Measurements from ENCODE around the gene ACADL.

The ACADL gene

DNA sequence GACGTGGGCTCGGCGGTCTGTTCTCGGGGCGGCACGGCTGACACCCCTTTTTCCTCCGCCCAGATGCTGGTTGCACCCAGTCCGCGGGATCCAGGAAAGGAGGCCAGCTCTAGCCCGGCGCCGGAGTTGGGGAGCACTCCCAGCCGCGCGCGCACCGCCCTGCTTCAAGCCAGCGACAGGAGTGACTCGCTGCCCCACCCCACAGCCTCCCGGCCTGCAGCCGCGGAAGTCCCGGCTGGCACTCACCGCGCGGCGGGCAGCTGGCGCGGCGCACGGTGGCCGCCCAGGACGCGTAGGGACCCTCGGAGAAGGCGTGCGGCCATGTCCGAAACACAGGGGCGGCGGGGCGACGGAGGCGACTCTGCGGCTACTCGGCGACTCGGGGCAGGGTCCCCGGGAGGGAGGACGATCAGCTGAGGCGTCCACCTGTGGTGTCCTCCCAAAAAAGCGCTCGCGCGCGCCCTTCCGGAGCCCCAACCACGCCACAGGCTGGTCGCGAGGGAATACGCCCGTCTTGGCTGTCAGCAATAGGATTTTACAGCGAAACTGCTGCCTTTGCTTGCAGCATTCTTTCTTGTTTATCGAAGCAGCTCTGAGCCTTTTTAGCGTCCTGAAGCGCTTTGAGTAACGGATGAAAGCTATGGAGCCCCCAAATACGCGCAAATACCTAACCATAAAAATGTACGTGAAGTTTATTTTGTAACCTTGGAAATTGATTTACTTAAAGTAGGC is at the start of gene ACADL:
Gene ACADL, minus strand, starts transcription at position 507 of the 732 bp plus-strand sequence. Its CDS starts 184 bp downstream, at position 323.
- DNase-seq (ENCODE audit: low read depth), result peak; percentile 40

GRCh38 chr2:210271300-210271699 is 46.1 kb upstream of the ACADL start:
- DNase-seq (ENCODE audit: low read depth), result no peak

DNA sequence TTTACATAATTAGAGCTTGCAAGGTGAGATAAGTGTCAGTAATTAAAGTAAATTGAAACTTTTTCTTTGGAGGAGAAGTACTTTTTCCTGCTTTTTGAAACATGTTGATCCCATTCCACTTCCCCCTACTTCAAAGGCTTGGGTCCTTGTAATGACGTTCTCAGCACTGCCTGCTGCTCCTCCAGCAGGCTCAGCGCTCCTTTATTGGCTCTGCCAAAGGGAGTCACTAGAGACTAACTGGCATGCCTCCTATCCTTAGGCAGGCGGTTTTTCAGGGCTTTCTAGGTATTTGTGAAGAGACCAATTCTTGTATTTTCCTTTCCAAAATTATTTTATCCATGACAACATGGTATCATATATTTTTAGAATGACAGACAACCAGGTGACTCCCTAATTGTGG is 43.9 kb upstream of the ACADL start:
- DNase-seq (ENCODE audit: low read depth), result no peak

DNA sequence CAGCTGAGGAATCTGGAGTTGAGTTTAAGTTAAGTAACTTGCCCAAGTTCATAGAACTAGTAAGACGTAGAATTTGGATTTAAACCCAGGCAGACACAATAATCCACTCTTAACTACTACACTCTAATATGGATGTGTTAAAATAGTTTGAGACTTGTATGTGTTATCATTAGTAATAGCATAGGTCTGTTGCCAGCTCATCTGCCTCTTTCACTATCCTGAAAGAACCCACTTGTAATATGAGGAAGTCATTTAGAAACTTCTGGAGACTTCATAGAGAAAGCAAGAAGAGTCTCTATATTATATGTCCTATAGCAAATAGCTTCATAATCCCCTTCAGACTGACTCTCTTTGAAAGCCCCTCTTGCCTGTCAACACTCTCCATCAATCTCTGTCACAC is 43.0 kb upstream of the ACADL start:
- DNase-seq (ENCODE audit: low read depth), result no peak

DNA sequence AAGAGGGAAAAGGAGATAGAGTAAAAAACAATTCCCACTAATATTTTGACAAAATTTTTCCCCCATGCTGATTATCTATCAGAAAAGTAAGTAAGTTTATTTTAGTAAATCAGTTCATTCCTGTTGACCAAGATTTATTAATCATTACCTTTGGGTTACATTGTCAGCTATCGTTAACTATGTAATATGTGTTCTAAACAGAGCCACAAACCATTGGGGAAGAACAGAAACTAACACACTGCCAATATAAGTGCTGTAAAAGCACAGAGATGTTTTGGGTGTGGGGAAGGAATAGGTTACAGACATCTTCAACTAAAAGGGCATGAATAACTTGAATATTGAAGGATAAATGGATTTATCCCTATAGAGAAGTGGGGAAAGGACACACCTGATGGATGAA is 42.5 kb upstream of the ACADL start:
- no peak for DNase-seq (ENCODE audit: low read depth)

- DNase-seq (ENCODE audit: low read depth), result no peak
These were observed 39.0 kb upstream of the ACADL start for GRCh38 chr2:210264282-210264681.

DNA sequence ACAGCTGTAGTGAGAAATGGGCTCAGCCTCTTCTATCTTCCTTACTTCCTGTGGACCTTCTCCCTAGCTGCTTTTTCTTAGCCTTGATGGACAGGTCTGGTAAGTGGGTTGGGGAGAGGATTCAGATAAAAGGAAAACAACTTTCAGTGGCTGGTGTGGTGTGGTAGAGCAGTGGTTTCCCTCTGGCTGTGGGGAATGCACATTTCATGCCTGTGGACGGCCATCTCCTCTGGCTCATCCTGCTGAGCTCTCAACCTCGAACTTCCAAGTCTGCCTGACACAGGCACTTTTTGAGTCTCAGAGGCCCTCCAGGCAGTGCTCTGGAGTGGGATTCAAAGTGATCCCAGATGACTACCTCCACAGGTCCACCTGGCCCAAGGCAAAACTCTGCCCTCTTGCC is 38.6 kb upstream of the ACADL start:
- no peak for DNase-seq (ENCODE audit: low read depth)

DNA sequence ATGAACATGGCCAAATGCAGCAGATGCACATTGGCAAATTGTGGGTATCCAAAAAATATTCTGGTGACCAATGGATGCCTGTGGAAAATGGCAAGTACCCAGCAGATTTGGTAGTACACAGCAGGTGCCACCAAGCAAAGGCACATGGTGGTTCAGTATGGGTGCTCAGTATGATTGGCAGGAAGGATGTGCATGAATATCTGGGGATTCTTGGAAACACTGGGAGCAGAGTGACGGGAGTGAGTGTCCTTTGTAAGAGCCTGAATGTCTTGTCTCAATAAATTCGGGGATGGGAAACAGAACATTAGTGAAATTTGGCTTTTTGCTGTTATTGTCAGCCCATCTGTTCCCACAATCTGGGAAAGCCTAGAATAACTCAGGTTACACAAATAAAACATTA is 36.8 kb upstream of the ACADL start:
- DNase-seq (ENCODE audit: low read depth), result no peak

GRCh38 chr2:210259687-210260086 is 34.4 kb upstream of the ACADL start:
- DNase-seq (ENCODE audit: low read depth), result no peak

GRCh38 chr2:210252699-210253606 is 27.7 kb upstream of the ACADL start:
- no peak for DNase-seq (ENCODE audit: low read depth)

DNA sequence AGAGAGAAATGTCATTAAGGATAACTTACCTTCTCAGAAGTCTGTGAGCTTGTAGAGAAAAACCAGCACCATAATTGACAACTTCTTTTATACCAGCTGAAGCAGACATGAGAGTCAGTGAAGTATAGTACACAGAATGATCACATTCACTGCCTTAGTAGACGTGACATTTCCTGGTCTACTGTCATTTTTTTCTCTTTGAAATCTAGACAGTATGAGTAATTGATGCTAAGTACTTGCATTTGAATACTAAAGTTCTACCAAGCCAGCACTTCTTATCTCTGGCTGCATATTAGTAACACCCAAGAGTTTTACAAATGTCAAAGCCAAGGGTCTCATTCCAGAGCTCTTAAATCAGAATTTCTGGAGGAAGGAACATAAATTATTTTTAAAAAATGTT is 25.4 kb upstream of the ACADL start:
- DNase-seq (ENCODE audit: low read depth), result no peak

- DNase-seq (ENCODE audit: low read depth), result no peak
These were observed 8.2 kb upstream of the ACADL start for GRCh38 chr2:210233487-210233886.

GRCh38 chr2:210230984-210231383 is 5.7 kb upstream of the ACADL start:
- DNase-seq (ENCODE audit: low read depth), result no peak

- no peak for DNase-seq (ENCODE audit: low read depth)
These were observed 5.3 kb upstream of the ACADL start for GRCh38 chr2:210230518-210230917.

DNA sequence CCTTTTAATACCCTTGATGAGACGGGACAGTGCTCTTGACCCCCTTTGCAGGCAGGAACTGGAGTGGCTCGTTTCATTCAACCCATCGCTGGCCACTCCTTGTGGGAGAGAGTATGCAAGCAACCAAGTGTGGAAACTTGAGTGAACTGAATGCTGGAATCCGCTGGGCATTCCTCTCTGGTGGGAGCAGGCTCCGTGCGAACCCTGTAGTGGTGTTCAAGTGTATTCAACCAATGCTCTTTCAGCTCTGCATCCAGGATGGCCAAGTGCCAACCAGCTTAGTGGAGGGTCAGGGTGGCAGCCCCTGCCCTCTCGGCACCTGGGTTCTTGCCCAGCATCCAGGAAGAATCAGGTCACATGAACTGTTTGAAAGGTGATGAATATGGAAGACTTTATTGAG is 3.3 kb upstream of the ACADL start:
- no peak for DNase-seq (ENCODE audit: low read depth)

- no peak for DNase-seq (ENCODE audit: low read depth)
These were observed 2.2 kb upstream of the ACADL start for GRCh38 chr2:210227290-210228088.

- DNase-seq (ENCODE audit: low read depth), result no peak
These were observed 976 bp upstream of the ACADL start for GRCh38 chr2:210226223-210226622.

DNA sequence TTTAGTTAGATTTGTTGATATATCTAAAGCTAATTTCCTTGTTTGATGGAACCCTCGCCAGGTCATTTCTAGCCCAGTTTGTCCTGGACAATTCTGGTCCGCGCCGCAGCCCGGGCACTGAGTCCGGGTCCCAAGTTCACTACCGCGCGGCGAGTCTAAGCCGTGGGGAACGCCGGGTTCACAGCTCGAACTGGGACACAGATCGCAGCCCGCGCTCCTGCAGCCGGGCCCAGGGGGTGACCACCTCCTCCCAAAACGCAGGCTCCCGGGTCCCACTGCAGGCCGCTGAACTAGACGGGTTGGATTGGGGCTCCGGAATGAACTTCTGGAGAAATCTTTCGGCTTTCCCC is 681 bp downstream of the ACADL start:
- DNase-seq (ENCODE audit: low read depth), result no peak

GRCh38 chr2:210215120-210215519 is 10.1 kb downstream of the ACADL start:
- DNase-seq (ENCODE audit: low read depth), result no peak

DNA sequence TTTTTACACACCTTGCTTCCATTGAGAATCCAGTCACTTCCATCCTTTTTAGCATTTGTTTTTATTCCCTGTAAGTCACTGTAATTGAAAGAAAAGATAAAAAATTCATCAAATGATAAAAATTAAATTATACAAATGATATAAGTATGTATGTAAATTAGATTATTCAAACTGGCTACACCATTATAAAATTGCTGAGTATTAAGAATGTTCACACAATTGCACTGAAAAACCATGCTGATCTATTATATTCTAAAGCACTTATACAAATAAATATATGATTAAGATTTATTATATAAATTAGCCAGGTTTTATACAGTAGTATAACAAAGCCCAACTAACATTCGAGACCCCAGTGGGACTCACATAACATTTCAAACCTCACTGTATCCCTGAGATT is 15.1 kb downstream of the ACADL start:
- DNase-seq (ENCODE audit: low read depth), result no peak

- DNase-seq (ENCODE audit: low read depth), result no peak
These were observed 17.3 kb downstream of the ACADL start for GRCh38 chr2:210207929-210208328.

DNA sequence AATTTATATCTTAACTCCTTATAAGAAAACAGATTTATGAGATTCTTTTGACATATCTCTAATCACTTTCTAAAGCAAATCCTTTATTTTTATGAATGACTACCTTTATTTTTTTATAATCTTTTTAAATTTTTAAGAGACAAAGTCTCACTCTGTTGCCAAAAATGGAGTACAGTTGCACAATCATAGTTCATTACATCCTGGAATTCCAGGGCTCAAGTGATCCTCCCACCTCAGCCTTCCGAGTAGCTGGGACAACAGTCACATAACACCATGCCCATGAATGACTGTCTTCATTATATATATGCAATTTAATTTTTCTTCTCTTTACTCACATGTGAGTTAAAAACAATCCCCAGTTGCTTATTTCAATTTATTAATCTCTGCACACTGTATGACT is 21.7 kb downstream of the ACADL start:
- no peak for DNase-seq (ENCODE audit: low read depth)

DNA sequence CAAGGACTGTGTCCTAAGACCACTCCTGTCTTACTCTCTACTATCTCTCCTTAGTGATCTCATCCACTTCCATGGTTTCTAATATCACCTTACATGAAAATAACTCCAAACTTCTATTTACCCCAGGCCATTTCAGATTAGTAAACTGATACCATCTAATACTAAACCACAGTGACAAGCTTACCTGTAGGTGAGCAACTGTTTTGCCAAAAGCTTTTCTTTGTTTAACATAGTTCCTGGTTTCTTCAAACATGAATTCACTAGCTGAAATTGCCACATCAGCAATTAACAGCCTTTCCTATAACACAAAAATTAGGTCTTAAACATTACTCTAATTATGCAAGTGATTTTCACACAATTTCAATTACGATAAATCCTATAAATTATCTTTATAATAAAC is 22.1 kb downstream of the ACADL start:
- no peak for DNase-seq (ENCODE audit: low read depth)

Measured in EH (cell line).